ENCODE data around the gene MCTP1.

DNA sequence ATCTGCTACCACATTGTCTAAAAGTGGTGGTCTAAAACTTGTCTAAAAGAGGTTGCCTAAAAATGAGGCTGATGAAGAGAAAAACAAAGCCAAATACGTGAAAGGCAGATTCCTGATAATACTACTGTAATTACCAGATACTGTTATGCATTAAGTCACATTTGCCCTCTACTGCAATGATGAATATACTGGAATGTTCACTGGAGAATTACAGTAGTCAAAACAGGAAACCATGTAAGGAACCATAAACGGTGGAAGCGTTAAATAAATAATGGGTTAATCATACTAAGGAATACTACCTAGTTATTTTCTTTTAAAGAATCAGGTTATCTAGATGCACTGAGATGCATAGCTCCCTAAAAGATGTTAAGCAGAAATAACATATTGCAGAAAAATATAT is 201.3 kb downstream of the MCTP1 start:
- TF ChIP-seq, protein P1, sequence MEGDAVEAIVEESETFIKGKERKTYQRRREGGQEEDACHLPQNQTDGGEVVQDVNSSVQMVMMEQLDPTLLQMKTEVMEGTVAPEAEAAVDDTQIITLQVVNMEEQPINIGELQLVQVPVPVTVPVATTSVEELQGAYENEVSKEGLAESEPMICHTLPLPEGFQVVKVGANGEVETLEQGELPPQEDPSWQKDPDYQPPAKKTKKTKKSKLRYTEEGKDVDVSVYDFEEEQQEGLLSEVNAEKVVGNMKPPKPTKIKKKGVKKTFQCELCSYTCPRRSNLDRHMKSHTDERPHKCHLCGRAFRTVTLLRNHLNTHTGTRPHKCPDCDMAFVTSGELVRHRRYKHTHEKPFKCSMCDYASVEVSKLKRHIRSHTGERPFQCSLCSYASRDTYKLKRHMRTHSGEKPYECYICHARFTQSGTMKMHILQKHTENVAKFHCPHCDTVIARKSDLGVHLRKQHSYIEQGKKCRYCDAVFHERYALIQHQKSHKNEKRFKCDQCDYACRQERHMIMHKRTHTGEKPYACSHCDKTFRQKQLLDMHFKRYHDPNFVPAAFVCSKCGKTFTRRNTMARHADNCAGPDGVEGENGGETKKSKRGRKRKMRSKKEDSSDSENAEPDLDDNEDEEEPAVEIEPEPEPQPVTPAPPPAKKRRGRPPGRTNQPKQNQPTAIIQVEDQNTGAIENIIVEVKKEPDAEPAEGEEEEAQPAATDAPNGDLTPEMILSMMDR (IDR thresholded peaks at IDR 0.05), result no peak
- TF ChIP-seq POLR2AphosphoS5 (IDR thresholded peaks at IDR 0.05; ENCODE audit: insufficient read depth in 1 of 2, low read depth in 1 of 2), result no peak

All from vagina (tissue), 2 donors.